HG03159 (cell line): ENCODE data around the gene CKAP2.
"Not testable (repeated sequence)": the region's sequence is repeated elsewhere in the genome, so short reads cannot be mapped to it uniquely, and the experiment has no call there.

Experiments used
- ATAC-seq: cut with Tn5 transposase; IDR thresholded peaks from one replicate; pipeline ENCODE4 v1.9.1; 2021; ENCODE audit warnings: mild to moderate bottlenecking, moderate library complexity; ENCODE audit not compliant: unreplicated experiment

Gene CKAP2

GRCh38 chr13:52454820-52455676, at the start of gene CKAP2:
Gene CKAP2, plus strand, starts transcription at chr13:52455478. Its CDS starts 79 bp downstream, at chr13:52455557.
- ATAC-seq = peak; percentile 80

GRCh38 chr13:52405767-52406494, 49.3 kb upstream of the CKAP2 start, which contains the start of gene THSD1:
Gene THSD1, minus strand, starts transcription at chr13:52406172. Its CDS starts 3,572 bp downstream, at chr13:52402600.
- ATAC-seq = no peak

GRCh38 chr13:52406629-52407028, 48.6 kb upstream of the CKAP2 start:
- no peak for ATAC-seq

- ATAC-seq = not testable (repeated sequence)
Observed at GRCh38 chr13:52407436-52407835, 47.8 kb upstream of the CKAP2 start.

- ATAC-seq = not testable (repeated sequence)
Observed at GRCh38 chr13:52408071-52408658, 47.1 kb upstream of the CKAP2 start.

- ATAC-seq = peak; percentile 95
Observed at GRCh38 chr13:52411629-52412028, 43.6 kb upstream of the CKAP2 start.

GRCh38 chr13:52412128-52412527, 43.1 kb upstream of the CKAP2 start:
- no peak for ATAC-seq

GRCh38 chr13:52414051-52414450, 41.2 kb upstream of the CKAP2 start:
- ATAC-seq = no peak

GRCh38 chr13:52414963-52415362, 40.3 kb upstream of the CKAP2 start:
- ATAC-seq = no peak

- ATAC-seq = no peak
Observed at GRCh38 chr13:52419080-52419479, 36.2 kb upstream of the CKAP2 start.

- ATAC-seq = no peak
Observed at GRCh38 chr13:52421216-52421615, 34.1 kb upstream of the CKAP2 start.

- ATAC-seq = no peak
Observed at GRCh38 chr13:52428295-52428694, 27.0 kb upstream of the CKAP2 start.

GRCh38 chr13:52432456-52432855, 22.8 kb upstream of the CKAP2 start:
- no peak for ATAC-seq

GRCh38 chr13:52446265-52446664, 9.0 kb upstream of the CKAP2 start:
- no peak for ATAC-seq

GRCh38 chr13:52447354-52447753, 7.9 kb upstream of the CKAP2 start:
- ATAC-seq = no peak

GRCh38 chr13:52447815-52448552, 7.3 kb upstream of the CKAP2 start:
- no peak for ATAC-seq

- ATAC-seq = no peak
Observed at GRCh38 chr13:52449331-52450011, 5.8 kb upstream of the CKAP2 start.

GRCh38 chr13:52450012-52450792, 5.1 kb upstream of the CKAP2 start, which contains the start of gene VPS36:
Gene VPS36, minus strand, starts transcription at chr13:52450634. Its CDS starts 40 bp downstream, at chr13:52450594.
- peak; percentile 65 for ATAC-seq

GRCh38 chr13:52450793-52451116, 4.5 kb upstream of the CKAP2 start:
- ATAC-seq = no peak
